ENCODE results near the gene ASB18. TPM values are rescaled to one million over a fixed set of nuclear protein-coding genes. Genes with fewer than 3 reads are reported as not detected.
A peak's percentile ranks its signal among the peaks of the same experiment; 100 is the strongest.

The ASB18 gene
- total and polyA plus RNA-seq, 2 experiments from 2014 or later = not detected

DNA sequence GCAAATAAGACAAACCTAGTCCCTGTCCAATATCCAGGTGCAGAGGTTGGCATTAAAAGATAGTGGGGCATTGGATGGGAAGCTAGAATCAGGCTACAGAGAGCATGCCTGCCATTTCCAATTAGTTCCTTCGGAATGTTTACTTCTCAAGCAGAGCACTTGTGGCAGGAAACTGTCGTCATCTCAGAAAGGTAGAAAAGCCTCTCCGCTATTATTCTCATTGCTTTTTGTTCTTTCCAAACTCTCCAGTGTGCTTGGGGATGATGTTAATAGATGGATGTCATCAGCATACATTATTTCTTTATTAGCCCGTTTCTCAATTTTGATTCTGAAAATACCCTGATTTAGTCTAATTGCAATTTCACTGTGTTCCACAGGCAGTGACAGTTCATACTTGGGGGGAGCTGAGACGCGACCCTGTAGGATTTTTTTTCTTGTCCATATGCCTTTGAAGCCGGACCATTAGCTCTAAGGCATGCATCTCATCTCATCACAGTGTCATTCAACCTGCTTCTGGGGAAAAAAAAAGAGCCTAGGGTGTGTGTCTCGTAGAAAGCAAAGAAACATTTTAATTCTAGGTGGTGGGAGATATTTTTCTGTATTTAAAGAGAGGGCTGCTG lies 7.7 kb downstream of the ASB18 start (continued):
- TF ChIP-seq, protein P1, sequence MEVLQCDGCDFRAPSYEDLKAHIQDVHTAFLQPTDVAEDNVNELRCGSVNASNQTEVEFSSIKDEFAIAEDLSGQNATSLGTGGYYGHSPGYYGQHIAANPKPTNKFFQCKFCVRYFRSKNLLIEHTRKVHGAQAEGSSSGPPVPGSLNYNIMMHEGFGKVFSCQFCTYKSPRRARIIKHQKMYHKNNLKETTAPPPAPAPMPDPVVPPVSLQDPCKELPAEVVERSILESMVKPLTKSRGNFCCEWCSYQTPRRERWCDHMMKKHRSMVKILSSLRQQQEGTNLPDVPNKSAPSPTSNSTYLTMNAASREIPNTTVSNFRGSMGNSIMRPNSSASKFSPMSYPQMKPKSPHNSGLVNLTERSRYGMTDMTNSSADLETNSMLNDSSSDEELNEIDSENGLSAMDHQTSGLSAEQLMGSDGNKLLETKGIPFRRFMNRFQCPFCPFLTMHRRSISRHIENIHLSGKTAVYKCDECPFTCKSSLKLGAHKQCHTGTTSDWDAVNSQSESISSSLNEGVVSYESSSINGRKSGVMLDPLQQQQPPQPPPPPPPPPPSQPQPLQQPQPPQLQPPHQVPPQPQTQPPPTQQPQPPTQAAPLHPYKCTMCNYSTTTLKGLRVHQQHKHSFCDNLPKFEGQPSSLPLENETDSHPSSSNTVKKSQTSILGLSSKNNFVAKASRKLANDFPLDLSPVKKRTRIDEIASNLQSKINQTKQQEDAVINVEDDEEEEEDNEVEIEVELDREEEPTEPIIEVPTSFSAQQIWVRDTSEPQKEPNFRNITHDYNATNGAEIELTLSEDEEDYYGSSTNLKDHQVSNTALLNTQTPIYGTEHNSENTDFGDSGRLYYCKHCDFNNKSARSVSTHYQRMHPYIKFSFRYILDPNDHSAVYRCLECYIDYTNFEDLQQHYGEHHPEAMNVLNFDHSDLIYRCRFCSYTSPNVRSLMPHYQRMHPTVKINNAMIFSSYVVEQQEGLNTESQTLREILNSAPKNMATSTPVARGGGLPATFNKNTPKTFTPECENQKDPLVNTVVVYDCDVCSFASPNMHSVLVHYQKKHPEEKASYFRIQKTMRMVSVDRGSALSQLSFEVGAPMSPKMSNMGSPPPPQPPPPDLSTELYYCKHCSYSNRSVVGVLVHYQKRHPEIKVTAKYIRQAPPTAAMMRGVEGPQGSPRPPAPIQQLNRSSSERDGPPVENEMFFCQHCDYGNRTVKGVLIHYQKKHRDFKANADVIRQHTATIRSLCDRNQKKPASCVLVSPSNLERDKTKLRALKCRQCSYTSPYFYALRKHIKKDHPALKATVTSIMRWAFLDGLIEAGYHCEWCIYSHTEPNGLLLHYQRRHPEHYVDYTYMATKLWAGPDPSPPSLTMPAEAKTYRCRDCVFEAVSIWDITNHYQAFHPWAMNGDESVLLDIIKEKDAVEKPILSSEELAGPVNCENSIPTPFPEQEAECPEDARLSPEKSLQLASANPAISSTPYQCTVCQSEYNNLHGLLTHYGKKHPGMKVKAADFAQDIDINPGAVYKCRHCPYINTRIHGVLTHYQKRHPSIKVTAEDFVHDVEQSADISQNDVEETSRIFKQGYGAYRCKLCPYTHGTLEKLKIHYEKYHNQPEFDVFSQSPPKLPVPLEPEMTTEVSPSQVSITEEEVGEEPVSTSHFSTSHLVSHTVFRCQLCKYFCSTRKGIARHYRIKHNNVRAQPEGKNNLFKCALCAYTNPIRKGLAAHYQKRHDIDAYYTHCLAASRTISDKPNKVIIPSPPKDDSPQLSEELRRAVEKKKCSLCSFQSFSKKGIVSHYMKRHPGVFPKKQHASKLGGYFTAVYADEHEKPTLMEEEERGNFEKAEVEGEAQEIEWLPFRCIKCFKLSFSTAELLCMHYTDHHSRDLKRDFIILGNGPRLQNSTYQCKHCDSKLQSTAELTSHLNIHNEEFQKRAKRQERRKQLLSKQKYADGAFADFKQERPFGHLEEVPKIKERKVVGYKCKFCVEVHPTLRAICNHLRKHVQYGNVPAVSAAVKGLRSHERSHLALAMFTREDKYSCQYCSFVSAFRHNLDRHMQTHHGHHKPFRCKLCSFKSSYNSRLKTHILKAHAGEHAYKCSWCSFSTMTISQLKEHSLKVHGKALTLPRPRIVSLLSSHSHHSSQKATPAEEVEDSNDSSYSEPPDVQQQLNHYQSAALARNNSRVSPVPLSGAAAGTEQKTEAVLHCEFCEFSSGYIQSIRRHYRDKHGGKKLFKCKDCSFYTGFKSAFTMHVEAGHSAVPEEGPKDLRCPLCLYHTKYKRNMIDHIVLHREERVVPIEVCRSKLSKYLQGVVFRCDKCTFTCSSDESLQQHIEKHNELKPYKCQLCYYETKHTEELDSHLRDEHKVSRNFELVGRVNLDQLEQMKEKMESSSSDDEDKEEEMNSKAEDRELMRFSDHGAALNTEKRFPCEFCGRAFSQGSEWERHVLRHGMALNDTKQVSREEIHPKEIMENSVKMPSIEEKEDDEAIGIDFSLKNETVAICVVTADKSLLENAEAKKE (CRISPR knock-in tag; IDR thresholded peaks at IDR 0.05) = no peak
- TF ChIP-seq EZH2phosphoT487 (IDR thresholded peaks at IDR 0.05; ENCODE audit: unreplicated experiment) (no peak), ZNF331 (CRISPR knock-in tag; IDR thresholded peaks at IDR 0.05; ENCODE audit: low read depth) (no peak), EZH2 (IDR thresholded peaks at IDR 0.05; ENCODE audit: low read depth, unreplicated experiment) (no peak)

DNA sequence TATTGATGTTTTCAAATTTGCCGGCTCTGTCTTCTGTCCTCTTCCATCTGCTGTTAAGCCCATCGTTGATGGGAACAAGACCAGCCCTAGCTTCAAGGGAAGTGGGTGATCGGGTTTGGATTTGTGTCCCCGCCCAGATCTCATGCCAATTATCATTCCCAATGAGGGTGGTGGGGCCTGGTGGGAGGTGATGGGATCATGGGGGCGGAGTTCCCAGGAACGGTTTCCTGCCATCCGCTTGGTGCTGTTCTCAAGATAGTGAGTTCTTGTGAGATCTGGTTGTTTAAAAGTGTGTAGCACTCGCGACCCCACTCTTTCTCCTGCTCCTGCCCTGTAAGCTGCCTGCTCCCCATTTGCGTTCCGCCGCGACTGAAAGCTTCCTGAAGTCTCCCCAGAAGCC lies 9.5 kb downstream of the ASB18 start:
- peak overlapping the region; percentile 3; the same call in 1 of the 2 replicates for H3K4me2 ChIP-seq
- no peaks in the 10 kb centered on the region for H4K20me1 ChIP-seq (replicated peaks; ENCODE audit: insufficient read depth)
- H3K9me3 Mint-ChIP-seq = no peaks in the 10 kb centered on the region
- DNase-seq (ENCODE audit: low spot score) = peak; percentile 61
- H3K4me1 ChIP-seq (ENCODE audit: insufficient read depth) = peaks cover 4% of the 10 kb centered on the region; the same call in 1 of the 2 replicates
- H2AFZ ChIP-seq = peak overlapping the region; percentile 57; the same call in 1 of the 2 replicates
- no peaks in the 10 kb centered on the region for H3F3A ChIP-seq (replicated peaks; ENCODE audit: low read depth)
- no peak overlapping the region for H3K4me3 Mint-ChIP-seq
- H3K79me2 ChIP-seq (replicated peaks; ENCODE audit: insufficient read depth) = no peaks in the 10 kb centered on the region
- H3K27ac ChIP-seq (ENCODE audit: low read depth) = no peak overlapping the region
- H3K4me3 ChIP-seq = no peak overlapping the region
- H3K4me1 Mint-ChIP-seq = peaks cover 18% of the 10 kb centered on the region
- no peaks in the 10 kb centered on the region for H3K27me3 ChIP-seq (ENCODE audit: insufficient read depth)
- H3K9me2 ChIP-seq (ENCODE audit: insufficient read depth) = no peaks in the 10 kb centered on the region
- H3K27me3 Mint-ChIP-seq (ENCODE audit: insufficient read depth, low read depth, poor library complexity) = peaks cover 12% of the 10 kb centered on the region
- no peaks in the 10 kb centered on the region for H3K36me3 ChIP-seq (ENCODE audit: insufficient read depth)
- no peaks in the 10 kb centered on the region for H3K36me3 Mint-ChIP-seq (ENCODE audit: low read depth)
- ATAC-seq = peak; percentile 80
- no peak overlapping the region for H3K27ac Mint-ChIP-seq
- TF ChIP-seq JUNB (IDR thresholded peaks at IDR 0.05; ENCODE audit: unreplicated experiment) (no peak), ZNF114 (CRISPR knock-in tag; IDR thresholded peaks at IDR 0.05) (no peak), EZH2 (IDR thresholded peaks at IDR 0.05; ENCODE audit: low read depth, unreplicated experiment) (no peak)
- TF ChIP-seq, protein P1 (CRISPR knock-in tag; IDR thresholded peaks at IDR 0.05) = no peak

Data from GM23338 (cell line).